ENCODE results near the gene MTFR2.

DNA sequence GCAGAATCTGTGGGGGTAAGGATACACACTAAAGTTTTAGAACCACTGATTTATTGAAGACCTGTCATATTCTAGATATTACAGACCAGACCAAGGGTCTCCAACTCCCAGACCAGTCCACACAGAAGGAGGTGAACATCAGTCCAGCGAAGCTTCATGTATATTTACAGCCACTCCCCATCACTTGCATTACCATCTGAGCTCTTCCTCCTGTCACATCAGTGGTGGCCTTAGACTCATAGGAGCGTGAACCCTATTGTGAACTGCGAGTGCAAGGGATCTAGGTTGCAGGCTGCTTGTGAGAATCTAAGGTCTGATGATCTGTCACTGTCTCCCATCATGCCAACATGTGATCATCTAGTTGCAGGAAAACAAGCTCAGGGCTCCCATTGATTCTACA is 44.5 kb upstream of the MTFR2 start:
- TF ChIP-seq, protein P1, sequence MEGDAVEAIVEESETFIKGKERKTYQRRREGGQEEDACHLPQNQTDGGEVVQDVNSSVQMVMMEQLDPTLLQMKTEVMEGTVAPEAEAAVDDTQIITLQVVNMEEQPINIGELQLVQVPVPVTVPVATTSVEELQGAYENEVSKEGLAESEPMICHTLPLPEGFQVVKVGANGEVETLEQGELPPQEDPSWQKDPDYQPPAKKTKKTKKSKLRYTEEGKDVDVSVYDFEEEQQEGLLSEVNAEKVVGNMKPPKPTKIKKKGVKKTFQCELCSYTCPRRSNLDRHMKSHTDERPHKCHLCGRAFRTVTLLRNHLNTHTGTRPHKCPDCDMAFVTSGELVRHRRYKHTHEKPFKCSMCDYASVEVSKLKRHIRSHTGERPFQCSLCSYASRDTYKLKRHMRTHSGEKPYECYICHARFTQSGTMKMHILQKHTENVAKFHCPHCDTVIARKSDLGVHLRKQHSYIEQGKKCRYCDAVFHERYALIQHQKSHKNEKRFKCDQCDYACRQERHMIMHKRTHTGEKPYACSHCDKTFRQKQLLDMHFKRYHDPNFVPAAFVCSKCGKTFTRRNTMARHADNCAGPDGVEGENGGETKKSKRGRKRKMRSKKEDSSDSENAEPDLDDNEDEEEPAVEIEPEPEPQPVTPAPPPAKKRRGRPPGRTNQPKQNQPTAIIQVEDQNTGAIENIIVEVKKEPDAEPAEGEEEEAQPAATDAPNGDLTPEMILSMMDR (IDR thresholded peaks at IDR 0.05): no peak
- no peak for TF ChIP-seq POLR2A (IDR thresholded peaks at IDR 0.05)
